Epithelial cell of prostate (primary cell): ENCODE results near the gene KRTAP10-1.

ENCODE experiments used
- DNase-seq: peaks from one replicate; pipeline ENCODE4 v3.0.0-alpha.2; 2011; ENCODE audit warnings: low read depth, low spot score
- H3K27ac ChIP-seq: fragments of 450-650 bp; 2 replicates; pipeline ENCODE4 v1.5.1; 2017; ENCODE audit warnings: mild to moderate bottlenecking

Gene KRTAP10-1

GRCh38 chr21:44530903-44531605 lies 8.9 kb downstream of the KRTAP10-1 start:
- DNase-seq, result no peak
- H3K27ac ChIP-seq, result no peak overlapping the region

DNA sequence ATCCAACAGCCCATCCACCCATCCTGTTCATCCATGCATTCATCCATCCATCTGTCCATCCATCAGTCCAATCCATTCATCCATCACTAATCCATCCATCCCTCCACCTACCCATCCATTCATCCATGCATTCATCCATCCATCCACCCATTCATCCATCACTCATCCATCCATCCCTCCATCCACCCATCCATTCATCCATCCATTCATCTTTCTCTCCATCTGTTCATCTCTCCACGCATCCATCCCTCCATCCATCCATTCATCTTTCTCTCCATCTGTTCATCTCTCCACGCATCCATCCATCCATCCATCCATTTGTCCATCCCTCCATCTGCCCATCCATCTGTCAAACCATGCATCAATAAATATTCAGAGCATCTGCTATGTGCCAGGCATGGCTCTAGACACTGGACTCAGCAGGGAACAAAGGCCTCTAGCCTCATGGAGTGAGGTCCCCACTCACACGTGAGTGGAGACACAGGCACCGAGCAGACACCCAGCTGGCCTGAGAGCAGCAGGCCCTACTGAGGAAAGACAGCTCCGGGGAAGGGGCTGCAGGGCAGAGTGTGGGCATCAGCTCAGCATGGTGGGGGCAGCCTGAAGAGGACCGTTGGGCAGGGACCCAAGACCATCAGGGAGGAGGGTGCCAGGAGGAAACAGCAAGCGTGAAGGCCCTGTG lies 9.6 kb downstream of the KRTAP10-1 start:
- H3K27ac ChIP-seq, result no peak overlapping the region
- no peak for DNase-seq

DNA sequence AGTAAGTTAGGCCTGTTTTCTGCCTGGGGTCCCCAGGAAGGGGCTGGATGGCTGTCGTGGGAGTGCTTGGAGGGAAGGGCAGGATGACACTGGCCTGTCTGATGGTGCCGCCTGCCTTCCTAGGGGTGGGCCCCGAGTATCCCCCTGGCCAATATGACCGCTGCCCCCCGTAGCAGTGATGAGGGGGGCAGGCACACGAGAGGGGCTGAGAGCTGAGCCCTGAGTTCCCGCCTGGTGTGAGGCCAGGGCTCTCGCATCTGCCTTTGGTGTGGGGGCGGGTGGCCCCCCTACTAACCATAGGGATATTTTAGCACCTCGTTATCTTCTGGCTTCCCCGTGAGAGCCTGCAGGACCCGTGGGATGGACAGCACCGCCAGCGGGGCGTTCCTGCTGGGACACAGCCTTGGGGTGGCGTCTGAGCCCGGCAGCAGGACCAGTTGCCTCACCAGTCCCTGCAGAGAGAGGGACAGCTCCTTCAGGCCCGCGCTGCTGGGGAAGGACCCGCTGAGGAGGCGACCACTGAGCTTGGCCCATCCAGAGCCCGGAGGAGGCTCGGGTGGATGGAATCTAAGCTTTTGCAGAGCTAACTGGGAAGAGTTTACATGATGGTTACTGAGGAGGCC lies 10.4 kb downstream of the KRTAP10-1 start:
- no peak overlapping the region for H3K27ac ChIP-seq
- no peak for DNase-seq

DNA sequence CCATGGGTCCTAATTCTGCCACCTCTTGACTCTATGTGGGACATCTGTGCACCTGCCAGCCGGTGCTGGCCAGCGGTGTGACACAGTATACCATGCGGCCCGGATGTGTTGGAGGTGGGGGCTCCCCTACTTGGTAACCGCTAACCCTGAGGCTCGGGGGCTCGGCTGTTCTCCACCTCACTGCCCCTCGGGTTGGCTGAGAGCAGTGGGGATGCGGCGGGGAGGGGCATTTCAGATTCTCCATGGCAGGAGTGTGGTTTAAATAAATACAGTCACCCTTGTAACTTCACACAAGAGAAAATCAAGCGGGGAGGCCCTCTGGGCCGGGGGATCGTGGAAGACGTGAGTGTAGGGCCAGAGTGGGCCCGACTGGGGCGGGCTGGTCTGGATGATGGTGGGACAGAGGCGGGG lies 11.0 kb downstream of the KRTAP10-1 start:
- H3K27ac ChIP-seq, result no peak overlapping the region
- no peak for DNase-seq

- H3K27ac ChIP-seq, result no peak overlapping the region
- no peak for DNase-seq
These were observed 11.4 kb downstream of the KRTAP10-1 start for GRCh38 chr21:44528634-44528995.

- H3K27ac ChIP-seq, result no peak overlapping the region
- no peak for DNase-seq
These were observed 11.9 kb downstream of the KRTAP10-1 start for GRCh38 chr21:44527983-44528633.

DNA sequence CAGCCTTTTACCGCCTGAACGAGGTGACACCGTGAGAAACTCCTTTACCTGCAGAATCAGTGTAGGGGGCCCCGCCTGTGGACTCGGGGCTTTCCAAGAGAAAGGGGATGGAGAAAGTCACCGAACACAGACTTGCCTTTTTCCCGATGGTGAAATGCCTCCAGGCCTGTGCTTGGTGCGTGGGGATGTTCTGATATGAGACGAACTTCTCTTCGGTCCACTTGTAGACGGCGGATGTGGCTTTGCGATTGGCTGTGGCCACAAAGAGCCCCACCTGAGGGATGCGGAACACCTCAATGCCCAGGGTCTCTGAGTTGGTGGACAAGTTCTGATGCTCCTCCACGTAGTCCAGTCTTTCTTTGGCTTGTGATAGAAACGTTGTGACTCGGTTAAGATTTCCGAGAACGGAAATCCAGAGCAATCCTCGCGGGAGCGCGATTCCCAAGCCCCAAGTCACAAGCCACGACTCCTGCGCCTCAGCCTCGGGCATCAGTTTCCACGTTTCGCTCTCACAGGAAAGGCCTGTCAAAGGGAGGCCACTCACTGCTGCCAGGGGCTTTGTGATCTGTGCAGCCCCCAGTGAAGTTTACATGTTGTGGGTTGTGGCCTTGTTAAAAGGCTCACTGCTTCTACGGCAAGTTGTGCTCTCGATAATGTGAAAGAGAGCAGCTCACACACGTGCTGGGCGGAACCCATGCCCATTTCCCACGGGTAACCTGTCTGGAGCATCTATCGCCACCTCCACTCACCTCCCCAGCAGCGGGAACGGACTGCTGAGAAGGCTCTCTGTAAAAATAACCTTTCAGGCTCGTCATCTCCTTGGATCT lies 12.6 kb downstream of the KRTAP10-1 start:
- no peak overlapping the region for H3K27ac ChIP-seq

DNA sequence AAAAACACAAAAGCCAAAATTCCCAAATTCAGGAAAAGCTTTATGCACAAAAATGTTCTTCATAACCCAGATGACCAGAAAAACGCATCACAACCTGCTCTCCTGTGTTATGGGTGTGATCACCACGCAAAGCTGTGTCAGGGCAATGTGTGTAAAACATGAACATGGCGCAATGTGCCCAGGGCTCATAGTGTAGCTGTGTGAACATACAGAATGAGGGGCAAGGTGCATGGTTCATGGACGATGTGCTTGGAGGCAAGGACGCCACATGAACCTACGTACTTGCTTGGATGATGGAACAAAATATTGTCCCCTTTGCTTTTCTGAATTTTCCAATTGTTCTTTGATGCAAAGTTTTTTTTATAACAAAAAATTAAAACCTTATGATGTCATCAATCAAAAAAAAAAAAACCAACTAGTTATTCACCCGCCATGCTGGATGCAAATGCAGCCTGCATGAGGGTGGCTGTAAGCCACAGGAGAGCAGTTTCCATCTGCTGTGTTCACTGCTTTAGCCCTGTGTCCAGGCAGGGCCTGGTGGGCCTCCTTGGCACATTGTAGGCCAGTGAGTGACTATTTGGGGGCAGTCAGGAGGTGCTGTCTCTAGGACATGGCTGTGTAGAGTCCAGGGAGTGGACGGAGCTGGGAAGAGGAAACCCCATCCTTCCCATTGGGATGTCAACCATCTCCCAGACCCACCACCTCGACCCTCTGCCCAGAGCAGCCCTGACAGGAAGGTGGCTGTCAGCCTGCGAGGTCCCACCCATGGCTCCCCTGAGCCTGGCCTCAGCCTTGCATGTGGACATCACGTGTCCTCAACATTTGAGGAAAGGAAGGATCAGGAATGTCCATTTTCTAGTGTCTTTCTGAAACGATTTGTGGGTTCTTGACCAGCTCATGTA lies 13.6 kb downstream of the KRTAP10-1 start:
- no peak overlapping the region for H3K27ac ChIP-seq
- no peak for DNase-seq

More for the DNA sequence above, 12.6 kb downstream of the KRTAP10-1 start:
- no peak for DNase-seq

- DNase-seq, result no peak
These were observed 14.5 kb downstream of the KRTAP10-1 start for GRCh38 chr21:44525391-44526095.

DNA sequence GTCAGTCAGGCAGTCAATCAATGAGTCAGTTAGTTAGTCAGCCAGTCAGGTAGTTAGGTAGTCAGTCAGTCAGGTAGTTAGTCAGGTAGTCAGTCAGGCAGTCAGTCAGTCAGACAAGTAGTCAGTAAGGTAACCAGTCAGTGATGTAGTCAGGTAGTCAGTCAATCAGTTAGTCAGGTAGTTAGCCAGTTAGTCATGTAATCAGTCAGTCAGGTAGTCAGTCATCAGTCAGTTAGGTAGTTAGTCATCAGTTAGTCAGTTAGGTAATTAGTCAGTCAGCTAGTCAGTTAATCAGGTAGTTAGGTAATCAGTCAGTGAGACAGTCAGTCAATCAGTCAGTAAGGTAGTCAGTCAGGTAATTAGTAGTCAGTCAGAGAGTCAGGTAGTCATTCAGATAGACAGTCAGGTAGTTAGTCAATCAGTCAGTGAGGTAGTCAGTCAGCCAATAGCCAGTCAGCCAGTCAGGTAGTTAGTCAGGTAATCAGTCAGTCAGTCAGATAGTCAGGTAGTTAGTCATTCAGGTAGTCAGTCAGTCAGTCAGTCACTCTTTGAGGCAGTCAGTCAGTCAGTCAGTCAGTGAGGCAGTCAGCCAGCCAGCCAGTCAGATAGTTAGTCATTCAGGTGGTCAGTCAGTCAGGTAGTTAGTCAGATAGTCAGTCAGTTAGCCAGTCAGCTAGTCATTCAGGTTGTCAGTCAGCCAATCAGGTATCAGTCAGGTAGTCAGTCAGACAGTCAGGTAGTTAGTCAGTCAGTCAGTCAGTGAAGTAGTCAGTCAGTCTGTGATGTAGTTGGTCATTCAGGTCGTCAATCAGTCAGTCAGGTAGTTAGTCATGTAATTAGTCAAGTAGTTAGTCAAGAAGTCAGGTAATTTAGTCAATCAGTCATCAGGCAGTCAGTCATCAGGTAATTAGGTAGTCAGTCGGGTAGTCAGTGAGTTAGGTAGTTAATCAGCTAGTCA lies 15.3 kb downstream of the KRTAP10-1 start:
- H3K27ac ChIP-seq, result no peak overlapping the region
- no peak for DNase-seq

More at GRCh38 chr21:44525391-44526095, 14.5 kb downstream of the KRTAP10-1 start:
- no peak overlapping the region for H3K27ac ChIP-seq

GRCh38 chr21:44523567-44524413 lies 16.2 kb downstream of the KRTAP10-1 start:
- DNase-seq, result no peak
- H3K27ac ChIP-seq, result no peak overlapping the region

DNA sequence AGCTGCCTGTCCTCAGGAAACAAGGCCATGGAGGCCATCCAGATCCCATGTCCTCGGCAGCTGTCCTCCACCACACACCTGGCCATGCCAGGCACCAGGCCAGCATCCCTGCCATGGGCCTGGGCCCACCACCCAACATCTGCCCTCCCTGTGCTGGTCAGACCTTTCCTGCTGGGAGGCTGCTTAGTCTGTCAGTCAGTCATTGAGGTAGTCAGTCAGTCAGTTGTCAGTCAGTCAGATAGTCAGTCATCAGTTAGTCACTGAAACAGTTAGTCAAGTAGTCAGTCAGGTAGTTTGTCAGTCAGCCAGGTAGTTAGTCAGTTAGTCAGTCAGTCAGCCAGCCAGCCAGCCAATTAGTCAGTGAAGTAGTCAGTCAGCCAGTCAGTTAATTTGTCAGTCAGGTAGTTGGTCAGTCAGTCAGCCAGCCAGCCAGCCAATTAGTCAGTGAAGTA lies 17.2 kb downstream of the KRTAP10-1 start:
- H3K27ac ChIP-seq, result no peak overlapping the region
- no peak for DNase-seq

DNA sequence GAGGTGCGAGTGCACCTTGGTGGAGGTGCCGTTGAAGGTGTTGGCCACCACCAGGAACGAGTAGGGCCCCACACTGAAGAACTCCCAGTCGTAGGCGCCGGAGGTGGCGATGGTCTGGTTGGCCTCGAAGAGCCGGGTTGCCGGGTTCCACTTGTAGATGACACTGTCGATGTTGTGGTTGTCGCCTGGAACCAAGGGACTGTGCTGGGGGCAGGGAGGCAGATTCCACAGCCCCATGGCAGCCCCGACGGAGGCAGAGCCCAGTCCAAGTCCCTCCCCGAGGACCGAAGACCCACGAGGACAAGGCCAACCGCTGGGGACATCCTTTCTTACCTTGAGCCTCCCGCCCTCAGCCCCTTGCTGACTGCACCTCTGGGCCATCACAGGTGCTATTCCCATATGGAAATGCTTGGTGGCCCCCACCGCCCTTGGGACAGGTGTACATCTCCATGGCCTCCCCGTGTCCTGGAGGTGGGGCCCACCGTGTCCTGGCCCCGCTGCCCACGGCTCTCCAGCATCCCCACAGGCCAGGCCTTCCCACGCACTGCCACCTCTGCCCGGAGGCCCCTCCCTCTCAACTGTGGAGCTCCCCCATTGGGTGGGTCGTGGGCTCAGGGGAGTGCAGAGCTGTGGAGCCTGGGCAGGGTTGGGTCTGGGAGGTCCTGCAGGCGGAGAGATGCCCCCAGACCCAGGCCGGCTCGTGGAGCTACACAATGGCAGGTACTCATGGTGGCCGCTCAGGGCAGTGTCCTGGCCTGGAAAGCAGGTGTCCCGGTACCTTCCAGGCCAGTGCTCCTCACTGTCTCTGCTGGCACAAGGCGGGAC lies 17.9 kb downstream of the KRTAP10-1 start:
- no peak overlapping the region for H3K27ac ChIP-seq
- DNase-seq, result no peak

- H3K27ac ChIP-seq, result no peak overlapping the region
- no peak for DNase-seq
These were observed 18.6 kb downstream of the KRTAP10-1 start for GRCh38 chr21:44521301-44521927.
